K562 (cell line): ENCODE data around the gene IKZF4. TPM values are rescaled to one million over a fixed set of nuclear protein-coding genes. Genes with fewer than 3 reads are reported as not detected.

Source experiments
- FOXM1 ChIP-seq, 2 experiments: fragments of 450-650 bp in 1 of 2; sonication (generic) in 1 of 2; formaldehyde crosslinking in 1 of 2; IDR thresholded peaks; 2 replicates each; pipeline versions ENCODE4 v1.6.1 to v1.9.0; 2017 to 2022; ENCODE audit warnings: low read depth in 2 of 2, mild to moderate bottlenecking in 2 of 2, missing genetic modification reagents in 1 of 2, moderate library complexity in 1 of 2
- HNRNPH1 ChIP-seq: fragments of 200-400 bp; formaldehyde crosslinking; optimal IDR thresholded peaks from 2 replicates; pipeline ENCODE3; 2017; ENCODE audit warnings: low read depth, mild to moderate bottlenecking, low read length, moderate library complexity
- HNRNPLL ChIP-seq: fragments of 200-400 bp; formaldehyde crosslinking; IDR thresholded peaks from 2 replicates; pipeline ENCODE4 v1.6.1; 2017; ENCODE audit warnings: low read length, low read depth, mild to moderate bottlenecking; ENCODE audit not compliant: poor library complexity, severe bottlenecking
- HSF4 ChIP-seq: fragments of 250-450 bp; sonication (Bioruptor Pico); IDR thresholded peaks from 2 replicates; pipeline ENCODE4 v2.1.2; 2022; ENCODE audit warnings: mild to moderate bottlenecking, moderate library complexity, borderline replicate concordance
- JUN ChIP-seq, 2 experiments: sonication (generic) in 1 of 2; formaldehyde crosslinking in 1 of 2; IDR thresholded peaks; 2 replicates each; pipeline versions ENCODE4 v1.6.1 to v1.8.0; 2012 to 2022; ENCODE audit warnings: borderline replicate concordance in 2 of 2, mild to moderate bottlenecking in 2 of 2, improper control_type of control experiment in 1 of 2, low read depth in 1 of 2, low read length in 1 of 2, missing genetic modification reagents in 1 of 2
- LEF1 ChIP-seq: fragments of 450-650 bp; IDR thresholded peaks from 2 replicates; pipeline ENCODE4 v1.6.1; 2016; ENCODE audit warnings: mild to moderate bottlenecking
- MAFK ChIP-seq: IDR thresholded peaks from 2 replicates; pipeline ENCODE4 v1.6.1; 2011; ENCODE audit warnings: low read length, improper control_type of control experiment
- MTA3 ChIP-seq: fragments of 450-650 bp; formaldehyde crosslinking; IDR thresholded peaks from 2 replicates; pipeline ENCODE4 v1.6.1; 2017; ENCODE audit warnings: mild to moderate bottlenecking, borderline replicate concordance
- NR2C1 ChIP-seq, 2 experiments: fragments of 450-650 bp; IDR thresholded peaks; 2 replicates each; pipeline ENCODE4 v1.6.1; 2017; ENCODE audit warnings: mild to moderate bottlenecking in 2 of 2, antibody characterized with exemption in 1 of 2, inconsistent platforms in 1 of 2, missing compliant biosample characterization in 1 of 2, missing genetic modification characterization in 1 of 2
- SP2 ChIP-seq: IDR thresholded peaks from 2 replicates; pipeline ENCODE4 v1.6.1; 2011; ENCODE audit warnings: mild to moderate bottlenecking, low read depth, low read length, moderate library complexity; ENCODE audit not compliant: poor library complexity, severe bottlenecking; ENCODE audit errors: extremely low read depth
- ZEB2 ChIP-seq: fragments of 450-650 bp; IDR thresholded peaks from 2 replicates; pipeline ENCODE4 v1.6.1; 2016
- ZKSCAN1 ChIP-seq: fragments of 150-350 bp; IDR thresholded peaks from 2 replicates; pipeline ENCODE4 v1.6.1; 2016; ENCODE audit warnings: low read depth, low read length
- ZNF197 ChIP-seq: fragments of 200-800 bp; sonication (Bioruptor generic); IDR thresholded peaks from 2 replicates; pipeline ENCODE4 v1.6.1; 2016; ENCODE audit warnings: low read depth, missing genetic modification characterization, missing compliant biosample characterization
- ZNF696 ChIP-seq: fragments of 250-450 bp; sonication (Bioruptor Pico); conservative IDR thresholded peaks from 2 replicates; pipeline ENCODE4 v1.4.0; 2020; ENCODE audit warnings: mild to moderate bottlenecking, moderate library complexity
- ZNF707 ChIP-seq: fragments of 250-450 bp; sonication (Bioruptor Pico); conservative IDR thresholded peaks from 2 replicates; pipeline ENCODE4 v1.8.0; 2022; ENCODE audit warnings: inconsistent platforms, mild to moderate bottlenecking, moderate library complexity
- polyA plus RNA-seq, 8 experiments: library from polyadenylated mRNA; depleted of rRNA in 4 of 8; stranded (reverse) in 5 of 8; unstranded in 3 of 8; fragments of >200 nt; fragmentation: Nextera tagmentation in 2 of 8; fragmentation: Illumina TruSeq in 1 of 8; extraction: Ambion mirVana in 2 of 8; extraction: Trizol in 1 of 8; gene quantifications; 2 replicates each; pipeline versions ENCODE4 v1.2.1 to v1.2.3, GENCODE V29; 2011 to 2014; ENCODE audit warnings: inconsistent platforms in 1 of 8, missing spikeins in 1 of 8
- total RNA-seq, 7 experiments: library from RNA; depleted of rRNA in 6 of 7; stranded (reverse); fragments of >200 nt in 6 of 7; fragmentation: Illumina TruSeq in 2 of 7; extraction: Trizol in 2 of 7; gene quantifications; 2 replicates each; pipeline versions ENCODE4 v1.2.1 to v1.2.3, GENCODE V29; 2011 to 2021; ENCODE audit warnings: low replicate concordance in 1 of 7
- TF ChIP-seq, protein P1 (sequence below): fragments of 450-650 bp; formaldehyde crosslinking; IDR thresholded peaks from 2 replicates; pipeline ENCODE4 v1.4.0; 2020; ENCODE audit warnings: mild to moderate bottlenecking, moderate library complexity
- TF ChIP-seq, protein P2 (sequence below), 2 experiments: IDR thresholded peaks in 1 of 2; conservative IDR thresholded peaks in 1 of 2; 2 replicates each; pipeline ENCODE4 v1.6.1; 2016; ENCODE audit warnings: low read depth in 2 of 2, mild to moderate bottlenecking in 1 of 2, missing compliant biosample characterization in 1 of 2, missing genetic modification characterization in 1 of 2, moderate library complexity in 1 of 2
- TF ChIP-seq, protein P3 (sequence below): fragments of 250-450 bp; sonication (Bioruptor Pico); IDR thresholded peaks from 2 replicates; pipeline ENCODE4 v1.5.0; 2021; ENCODE audit warnings: mild to moderate bottlenecking, moderate library complexity

The IKZF4 gene
- total and polyA plus RNA-seq, 9 of the 15 experiments (the other 6 are each of a cell fraction or from before 2014, with no cell fraction given) = 1.9 to 16.3 (median 3.6) TPM

- TF ChIP-seq HSF4 (CRISPR knock-in tag) (no peak), ZNF197 (CRISPR knock-in tag) (no peak), HNRNPH1 (no peak), JUN (IDR thresholded peaks at IDR 0.05; ENCODE audit: borderline replicate concordance, low read depth, low read length) (0 out of 2 replicates have a peak, but pooled peaks have one; percentile 5), JUN (CRISPR knock-in tag; IDR thresholded peaks at IDR 0.05; ENCODE audit: borderline replicate concordance) (no peak), MTA3 (no peak), ZNF707 (CRISPR knock-in tag) (no peak), FOXM1 (IDR thresholded peaks at IDR 0.05; ENCODE audit: low read depth) (no peak), FOXM1 (CRISPR knock-in tag; IDR thresholded peaks at IDR 0.05; ENCODE audit: low read depth) (no peak), NR2C1 (IDR thresholded peaks at IDR 0.05) (peak; percentile 45; the same call in 1 of the 2 replicates), NR2C1 (tag; IDR thresholded peaks at IDR 0.05) (no peak), ZKSCAN1 (no peak), ZEB2 (0 out of 2 replicates have a peak, but pooled peaks have one; percentile 37), HNRNPLL (peak; percentile 20), MAFK (no peak), ZNF696 (CRISPR knock-in tag) (no peak), SP2 (no peak), LEF1 (0 out of 2 replicates have a peak, but pooled peaks have one; percentile 24)
- TF ChIP-seq, protein P1, sequence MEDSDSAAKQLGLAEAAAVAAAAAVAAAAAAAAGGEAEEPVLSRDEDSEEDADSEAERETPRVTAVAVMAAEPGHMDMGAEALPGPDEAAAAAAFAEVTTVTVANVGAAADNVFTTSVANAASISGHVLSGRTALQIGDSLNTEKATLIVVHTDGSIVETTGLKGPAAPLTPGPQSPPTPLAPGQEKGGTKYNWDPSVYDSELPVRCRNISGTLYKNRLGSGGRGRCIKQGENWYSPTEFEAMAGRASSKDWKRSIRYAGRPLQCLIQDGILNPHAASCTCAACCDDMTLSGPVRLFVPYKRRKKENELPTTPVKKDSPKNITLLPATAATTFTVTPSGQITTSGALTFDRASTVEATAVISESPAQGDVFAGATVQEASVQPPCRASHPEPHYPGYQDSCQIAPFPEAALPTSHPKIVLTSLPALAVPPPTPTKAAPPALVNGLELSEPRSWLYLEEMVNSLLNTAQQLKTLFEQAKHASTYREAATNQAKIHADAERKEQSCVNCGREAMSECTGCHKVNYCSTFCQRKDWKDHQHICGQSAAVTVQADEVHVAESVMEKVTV (CRISPR knock-in tag) = 0 out of 2 replicates have a peak, but pooled peaks have one; percentile 6
- TF ChIP-seq, protein P2, sequence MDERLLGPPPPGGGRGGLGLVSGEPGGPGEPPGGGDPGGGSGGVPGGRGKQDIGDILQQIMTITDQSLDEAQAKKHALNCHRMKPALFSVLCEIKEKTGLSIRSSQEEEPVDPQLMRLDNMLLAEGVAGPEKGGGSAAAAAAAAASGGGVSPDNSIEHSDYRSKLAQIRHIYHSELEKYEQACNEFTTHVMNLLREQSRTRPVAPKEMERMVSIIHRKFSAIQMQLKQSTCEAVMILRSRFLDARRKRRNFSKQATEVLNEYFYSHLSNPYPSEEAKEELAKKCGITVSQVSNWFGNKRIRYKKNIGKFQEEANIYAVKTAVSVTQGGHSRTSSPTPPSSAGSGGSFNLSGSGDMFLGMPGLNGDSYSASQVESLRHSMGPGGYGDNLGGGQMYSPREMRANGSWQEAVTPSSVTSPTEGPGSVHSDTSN (CRISPR knock-in tag; IDR thresholded peaks at IDR 0.05; ENCODE audit: low read depth) = no peak
- TF ChIP-seq, protein P2 (tag; conservative IDR thresholded peaks at IDR 0.05; ENCODE audit: low read depth) = no peak
- TF ChIP-seq, protein P3, sequence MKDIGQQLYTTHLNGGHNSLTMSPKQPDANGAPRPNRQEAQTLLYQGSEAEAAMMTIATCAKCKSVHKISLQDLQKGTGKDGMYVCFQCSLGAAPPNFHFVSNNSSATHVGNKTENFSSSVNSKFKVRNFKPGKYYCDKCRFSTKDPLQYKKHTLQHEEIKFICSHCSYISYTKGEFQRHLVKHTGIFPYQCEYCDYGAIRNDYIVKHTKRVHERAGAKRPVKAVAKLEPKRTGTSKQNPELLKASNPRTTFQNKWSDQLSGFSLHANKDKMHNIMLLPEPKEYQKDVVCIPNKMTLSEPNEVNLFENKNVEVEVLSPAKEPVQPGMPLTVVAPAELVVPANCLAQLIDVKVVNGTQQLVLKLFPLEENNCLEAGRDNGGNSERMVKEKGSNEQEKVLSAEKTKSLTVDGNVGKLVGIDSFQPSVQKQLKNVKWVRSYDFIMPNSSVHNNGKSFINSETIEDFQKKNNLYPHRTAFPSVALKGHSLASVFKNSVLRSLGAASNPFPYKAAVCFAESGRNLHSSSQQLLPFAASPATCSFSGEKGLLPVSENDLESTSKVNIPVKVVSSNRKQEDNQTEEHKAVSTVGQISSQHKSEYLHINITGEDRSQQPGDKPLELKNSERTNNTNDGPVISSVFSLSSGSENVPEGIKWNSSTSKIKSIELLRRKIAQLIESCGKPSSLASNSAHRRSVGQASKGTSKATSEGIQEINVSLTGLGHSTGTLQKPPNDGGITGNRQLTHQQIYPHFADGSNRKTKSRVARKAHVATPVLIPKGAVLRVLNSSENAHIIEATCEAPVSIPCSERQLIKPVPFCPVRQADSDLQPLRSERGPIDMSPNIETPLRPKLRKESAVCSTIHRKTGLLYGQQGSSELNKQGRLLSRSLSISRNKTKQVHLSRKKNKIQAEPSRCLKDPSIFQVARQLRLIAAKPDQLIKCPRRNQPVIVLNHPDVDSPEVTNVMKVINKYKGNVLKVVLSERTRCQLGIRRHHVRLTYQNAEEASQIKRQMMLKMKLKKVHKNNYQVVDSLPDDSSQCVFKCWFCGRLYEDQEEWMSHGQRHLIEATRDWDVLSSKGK (CRISPR knock-in tag) = no peak
Observed at GRCh38 chr12:55972911-55973598, 47.8 kb upstream of the IKZF4 start (continued).
